NCI-H2196 (cell line): ENCODE measurements around the gene EMID1.
"Not testable (repeated sequence)": the region's sequence is repeated elsewhere in the genome, so short reads cannot be mapped to it uniquely, and the experiment has no call there.

Experiments
- DNase-seq: peaks from one replicate; lab custom pipeline; 2025; ENCODE audit not compliant: unreplicated experiment; lab: John Stamatoyannopoulos, UW

Gene EMID1

DNA sequence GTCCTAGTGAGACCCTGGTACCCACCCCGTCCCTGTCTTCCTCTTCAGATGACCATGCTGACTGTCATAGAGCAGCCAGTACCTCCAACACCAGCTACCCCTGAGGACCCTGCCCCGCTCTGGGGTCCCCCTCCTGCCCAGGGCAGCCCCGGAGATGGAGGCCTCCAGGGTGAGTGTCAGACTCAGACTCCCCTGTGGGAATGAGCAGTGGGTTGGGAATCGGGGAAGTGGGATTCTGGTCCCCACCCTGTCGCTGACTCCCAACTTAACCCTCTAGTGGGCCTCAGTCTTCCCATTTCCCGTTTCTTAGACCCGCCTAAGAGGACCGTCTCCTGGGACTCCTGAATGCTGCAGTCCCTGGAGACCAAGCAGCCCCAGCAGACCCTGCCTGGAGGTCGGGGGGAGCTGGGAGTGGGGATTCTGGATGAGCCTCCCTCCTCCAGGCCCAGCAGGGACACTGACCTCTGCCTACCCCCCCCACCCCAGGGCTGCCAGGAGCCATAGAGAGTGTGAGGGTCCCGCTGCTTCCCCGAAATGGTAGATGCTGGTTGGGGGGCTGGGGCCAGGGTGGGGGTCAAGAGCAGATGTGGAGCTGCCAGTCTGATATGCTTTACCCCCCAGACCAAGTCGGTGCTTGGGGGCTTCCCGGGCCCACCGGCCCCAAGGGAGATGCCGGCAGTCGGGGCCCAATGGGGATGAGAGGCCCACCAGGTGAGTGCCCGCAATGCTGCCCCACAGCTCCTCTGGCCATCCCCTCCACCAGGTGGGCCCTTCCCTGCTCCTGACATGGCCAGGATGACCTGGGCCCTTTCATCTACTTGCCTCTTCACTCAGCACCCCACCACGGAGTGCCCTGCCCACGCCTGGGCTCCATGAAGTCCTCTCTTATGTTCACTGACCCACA lies 25.5 kb downstream of the EMID1 start:
- DNase-seq = no peak

GRCh38 chr22:29231971-29232959 lies 26.6 kb downstream of the EMID1 start:
- no peak for DNase-seq

DNA sequence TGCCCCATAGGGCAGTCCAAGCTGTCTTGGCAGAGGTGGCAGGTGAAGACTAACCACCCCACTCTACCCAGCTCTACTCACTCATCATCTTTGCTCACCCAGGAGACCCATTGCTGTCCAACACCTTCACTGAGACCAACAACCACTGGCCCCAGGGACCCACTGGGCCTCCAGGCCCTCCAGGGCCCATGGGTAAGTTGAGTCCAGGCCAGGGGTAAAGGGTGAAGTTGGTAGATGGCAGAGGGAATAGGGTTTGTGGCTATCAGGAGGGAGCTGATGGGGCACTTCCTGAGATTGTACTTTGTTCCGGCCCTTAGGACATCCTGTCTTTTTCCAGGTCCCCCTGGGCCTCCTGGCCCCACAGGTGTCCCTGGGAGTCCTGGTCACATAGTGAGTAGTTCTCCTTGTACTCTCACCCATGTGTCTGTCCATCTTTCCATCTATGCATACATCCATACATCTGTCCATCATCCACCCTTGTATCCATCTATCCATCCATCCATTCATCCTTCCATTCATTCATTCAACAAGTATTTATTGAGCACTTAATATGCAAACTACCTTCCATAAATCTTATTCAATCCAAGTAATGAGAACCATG lies 27.7 kb downstream of the EMID1 start:
- no peak for DNase-seq

- DNase-seq = not testable (repeated sequence)
These were observed 34.8 kb downstream of the EMID1 start for GRCh38 chr22:29240481-29240880.

- no peak for DNase-seq
These were observed 38.3 kb downstream of the EMID1 start for GRCh38 chr22:29243874-29244446.

DNA sequence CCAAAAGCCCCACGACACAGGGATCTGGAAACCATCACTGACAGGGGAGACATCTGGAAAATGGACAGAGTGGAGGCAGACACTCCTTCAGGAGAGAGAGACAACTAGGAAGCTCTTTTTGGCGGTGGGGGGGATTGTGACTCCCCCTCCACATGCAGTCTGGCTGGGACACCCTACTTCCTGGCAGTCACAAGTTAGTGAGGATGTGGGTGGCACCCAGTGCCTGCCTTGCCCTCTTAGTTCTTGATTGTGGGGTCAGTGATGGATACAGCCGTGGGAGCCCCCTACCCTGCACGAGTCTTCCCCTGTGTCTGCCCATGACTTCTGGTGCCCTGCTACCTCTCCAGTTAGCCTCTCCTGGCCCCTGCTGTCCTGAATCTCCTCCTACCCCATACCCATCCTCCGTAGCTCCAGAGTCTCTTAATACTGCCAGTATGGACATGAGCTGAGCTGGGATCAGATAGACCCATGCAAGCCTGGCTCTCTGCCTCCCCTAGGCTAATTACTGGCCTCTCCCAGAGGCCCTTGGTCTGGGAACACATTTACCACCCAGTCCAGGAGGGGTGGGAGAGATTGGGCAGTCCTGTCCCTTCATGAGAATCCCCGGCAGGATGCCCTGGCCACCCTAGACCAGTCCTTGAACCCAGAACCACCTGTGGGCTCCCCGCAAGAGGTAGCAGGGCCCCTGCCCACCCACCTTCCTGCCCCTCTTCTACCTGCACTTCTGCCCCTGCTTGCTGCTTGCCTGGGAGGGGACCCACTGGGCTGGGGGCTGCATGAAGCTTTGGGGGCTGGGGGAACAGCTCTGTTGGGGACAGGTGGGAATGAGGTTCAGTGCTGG lies 39.3 kb downstream of the EMID1 start:
- no peak for DNase-seq

- peak; percentile 41 for DNase-seq
These were observed 40.1 kb downstream of the EMID1 start for GRCh38 chr22:29245626-29246385.

GRCh38 chr22:29247891-29248290 lies 42.2 kb downstream of the EMID1 start:
- DNase-seq = not testable (repeated sequence)

DNA sequence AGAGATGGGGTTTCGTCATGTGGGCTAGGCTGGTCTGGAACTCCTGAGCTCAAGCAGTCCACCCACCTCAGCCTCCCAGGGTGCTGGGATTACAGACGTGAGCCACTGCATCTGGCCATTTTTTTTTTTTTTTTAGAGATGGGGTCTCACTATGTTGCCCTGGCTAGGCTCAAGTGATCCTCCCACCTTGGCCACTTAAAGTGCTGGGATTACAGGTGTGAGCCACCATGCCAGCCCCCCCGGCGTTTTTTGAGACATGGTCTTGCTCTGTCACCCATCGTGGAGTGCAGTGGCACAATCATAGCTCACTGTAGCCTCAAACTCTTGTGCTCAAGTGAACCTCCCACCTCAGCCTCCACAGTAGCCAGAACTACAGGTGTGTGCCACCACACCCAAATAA lies 45.6 kb downstream of the EMID1 start:
- DNase-seq = no peak

DNA sequence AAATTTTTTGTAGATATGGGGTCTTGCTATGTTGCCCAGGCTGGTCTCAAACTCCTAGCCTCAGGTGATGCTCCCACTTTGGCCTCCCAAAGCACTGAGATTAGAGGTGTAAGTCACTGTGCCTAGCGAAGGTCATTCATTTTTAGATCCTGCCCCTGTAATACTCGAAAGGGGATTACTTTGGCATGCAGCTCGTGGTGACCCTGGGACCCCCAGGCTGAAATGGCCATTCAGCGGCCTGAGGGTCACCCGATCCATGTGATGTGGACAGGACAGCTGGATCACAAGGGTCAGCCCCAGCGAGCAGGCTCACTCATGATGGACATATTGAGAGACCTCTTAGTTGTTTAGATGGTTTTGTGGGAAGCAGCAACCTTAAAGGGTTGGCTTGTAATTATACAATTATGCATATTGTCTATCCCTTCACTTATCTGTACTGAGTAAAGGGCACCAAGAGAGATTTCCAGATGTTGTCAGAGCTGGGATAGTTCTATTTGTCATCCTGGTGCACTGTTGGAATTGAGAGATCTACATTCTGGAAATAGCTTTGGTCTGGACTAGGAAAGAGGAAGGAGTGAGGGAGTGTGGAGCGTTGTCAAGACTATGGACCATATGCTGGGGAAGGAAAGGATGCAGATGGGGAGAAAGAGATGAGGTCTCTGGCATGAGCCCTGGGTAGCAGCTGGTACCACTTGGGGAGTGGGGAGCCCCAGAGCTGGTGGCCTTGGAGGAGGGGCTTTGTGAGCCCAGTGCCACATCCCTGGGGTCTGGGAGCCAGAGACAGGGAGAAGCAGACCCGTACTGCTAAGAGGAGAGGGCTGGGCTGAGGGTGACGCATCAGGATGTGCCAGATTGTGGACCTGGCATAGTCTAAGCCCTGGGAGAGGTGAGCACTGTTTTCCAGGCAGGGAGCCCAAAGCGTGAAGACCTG lies 46.5 kb downstream of the EMID1 start:
- no peak for DNase-seq

GRCh38 chr22:29253561-29254285 lies 48.0 kb downstream of the EMID1 start:
- no peak for DNase-seq

DNA sequence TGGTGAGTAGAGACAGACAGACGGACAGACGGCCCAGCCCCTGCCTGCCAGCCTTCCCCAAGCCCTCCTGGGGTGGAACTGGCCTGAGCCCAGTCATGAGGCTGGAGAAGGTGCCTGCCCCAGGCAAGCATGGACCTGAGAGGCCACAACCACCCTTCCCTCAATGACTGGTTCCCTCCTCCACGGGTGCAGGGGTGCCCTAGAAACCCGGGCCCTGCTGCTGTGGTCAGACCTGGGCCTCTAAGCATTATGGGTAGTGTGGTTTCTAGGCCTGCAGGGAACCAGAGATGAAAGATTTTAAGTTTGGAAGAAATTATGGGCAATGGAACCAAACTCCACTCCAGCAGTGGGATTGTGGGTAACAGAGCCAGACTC lies 48.6 kb downstream of the EMID1 start:
- no peak for DNase-seq

- no peak for DNase-seq
These were observed 49.4 kb downstream of the EMID1 start for GRCh38 chr22:29255064-29255621.

DNA sequence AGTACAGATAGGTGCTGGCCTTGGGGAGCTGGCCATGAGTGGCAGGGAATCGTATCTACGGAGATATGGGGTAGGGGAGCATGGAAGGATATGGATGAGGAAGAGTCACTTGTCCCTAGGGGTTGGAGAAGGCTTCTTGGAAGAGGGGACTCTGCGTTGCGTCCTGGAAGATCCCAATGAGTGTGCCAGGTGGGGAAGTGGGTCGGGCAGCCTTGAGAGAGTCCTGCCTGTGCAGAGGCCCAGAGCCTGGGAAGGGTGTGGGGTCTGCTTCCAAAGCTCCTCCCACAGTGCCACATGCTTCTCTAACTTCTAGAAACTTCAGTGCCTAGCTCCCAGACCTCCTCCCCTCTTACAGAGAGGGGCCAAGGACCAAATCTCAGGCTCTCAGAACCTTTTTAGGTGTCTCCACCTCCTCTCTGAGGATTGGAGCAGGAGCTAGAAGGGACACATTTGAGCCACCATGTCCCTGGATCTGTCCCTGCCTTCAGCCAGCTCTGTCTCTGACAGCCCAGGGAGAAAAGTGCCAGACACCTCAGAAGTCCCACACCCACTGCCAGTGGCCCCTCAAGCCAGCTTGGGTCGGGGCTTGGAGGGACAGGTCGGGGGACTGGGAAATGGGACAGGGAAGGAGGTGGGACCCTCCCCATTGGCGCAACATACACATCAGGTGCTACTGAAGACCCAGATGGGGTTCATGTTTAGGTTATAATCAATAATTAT lies 51.1 kb downstream of the EMID1 start:
- no peak for DNase-seq

GRCh38 chr22:29257751-29258181 lies 52.1 kb downstream of the EMID1 start:
- DNase-seq = no peak

DNA sequence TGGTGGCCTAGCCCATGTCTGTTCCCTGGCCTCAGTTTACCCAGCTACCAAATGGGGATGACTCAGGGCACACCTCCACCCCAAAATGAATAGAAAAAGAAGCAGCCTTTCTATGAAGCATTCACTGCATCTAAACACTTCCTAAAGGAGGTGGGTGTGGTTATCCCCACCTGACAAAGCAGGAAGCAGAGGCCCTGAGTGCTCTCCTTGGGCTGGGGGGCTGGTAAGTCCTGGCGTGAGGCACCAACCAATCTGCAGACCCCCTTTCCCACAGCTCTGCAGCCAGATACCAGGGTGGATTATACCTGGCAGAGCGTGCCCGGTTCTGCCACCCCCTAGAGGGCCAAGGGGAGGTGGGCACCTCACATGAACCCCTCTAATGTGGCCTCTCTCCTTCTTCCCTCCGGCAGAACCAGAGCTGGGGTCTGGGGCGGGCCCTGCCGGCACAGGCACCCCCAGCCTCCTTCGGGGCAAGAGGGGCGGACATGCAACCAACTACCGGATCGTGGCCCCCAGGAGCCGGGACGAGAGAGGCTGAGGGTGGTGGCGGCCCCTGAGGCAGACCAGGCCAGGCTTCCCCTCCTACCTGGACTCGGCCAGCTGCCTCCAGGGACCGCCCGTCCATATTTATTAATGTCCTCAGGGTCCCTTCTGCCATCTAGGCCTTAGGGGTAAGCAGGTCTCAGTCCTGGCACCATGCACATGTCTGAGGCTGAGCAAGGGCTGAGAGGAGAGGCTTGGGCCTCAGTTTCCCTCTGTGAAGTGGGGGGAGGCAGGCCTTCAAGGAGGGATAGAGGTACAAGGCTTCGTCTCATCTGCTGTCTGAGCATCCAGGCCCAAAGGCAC lies 52.9 kb downstream of the EMID1 start:
- no peak for DNase-seq
